Stimulated activated effector memory CD8-positive, alpha-beta T cell treated with anti-CD3 and anti-CD28 coated beads, Interleukin-12 subunit alpha, Interleukin-12 subunit beta, amount 100 ng/mL, for 72 hours (primary cell): ENCODE data around the gene YAE1.

Source experiments
- ATAC-seq: fragments of 150-1000 bp; cut with Tn5 transposase; 2 replicates; pipeline ENCODE4 v1.10.0; 2021
- DNase-seq, 2 donors: peaks; one replicate each; pipeline ENCODE4 v3.0.0; 2021 to 2022; ENCODE audit warnings: low spot score in 2 of 2
- H3K27ac Mint-ChIP-seq: one replicate; pipeline ENCODE4 v1.8.0; 2022; ENCODE audit warnings: mild to moderate bottlenecking, mixed read lengths
- H3K36me3 Mint-ChIP-seq: one replicate; pipeline ENCODE4 v1.8.0; 2022; ENCODE audit warnings: mild to moderate bottlenecking, mixed read lengths
- H3K4me1 Mint-ChIP-seq: one replicate; pipeline ENCODE4 v1.8.0; 2022; ENCODE audit warnings: mixed read lengths
- H3K4me3 Mint-ChIP-seq: one replicate; pipeline ENCODE4 v1.8.0; 2022; ENCODE audit warnings: mild to moderate bottlenecking, mixed read lengths
- H3K9me3 Mint-ChIP-seq: one replicate; pipeline ENCODE4 v1.8.0; 2022; ENCODE audit warnings: mixed read lengths

The YAE1 gene

DNA sequence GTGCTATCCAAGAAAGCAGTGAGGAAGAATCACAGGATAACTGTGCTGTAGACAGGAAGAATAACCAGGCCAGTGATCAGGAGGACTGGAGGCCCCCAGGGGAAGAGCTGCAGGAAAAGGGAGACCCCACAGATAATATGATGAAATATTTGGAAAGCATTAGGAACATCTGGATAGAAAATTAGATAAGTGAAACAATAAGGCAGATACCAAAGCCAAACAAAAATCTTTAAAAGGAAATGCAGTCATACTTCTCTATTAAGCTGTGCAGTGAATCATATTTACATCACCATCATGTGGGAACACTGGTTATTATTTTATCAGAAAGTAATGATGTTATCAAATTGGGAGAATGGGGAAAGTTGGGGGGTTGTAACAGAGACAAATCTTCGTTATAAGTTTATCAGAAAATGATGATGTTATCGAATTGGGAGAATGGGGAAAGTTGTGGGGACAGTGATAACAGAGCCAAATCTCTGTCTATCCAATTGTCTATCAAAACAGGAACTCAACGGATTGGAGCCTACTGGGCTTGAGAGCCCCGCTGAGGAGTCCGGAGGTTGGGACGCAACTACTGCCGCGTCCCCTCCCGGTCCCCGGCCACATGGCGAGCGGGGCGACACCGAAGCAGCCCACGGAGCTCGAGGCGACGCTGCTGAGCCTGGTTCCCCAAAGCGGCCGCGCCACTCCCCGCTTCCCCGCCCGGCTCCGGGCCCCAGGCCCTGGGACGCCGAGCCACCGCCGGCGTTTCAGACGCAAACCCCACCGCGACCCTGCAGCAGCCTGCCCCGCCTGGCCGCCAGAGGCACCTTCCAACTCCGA, 43.1 kb downstream of the YAE1 start:
- Mint-ChIP-seq H3K4me3 (peak overlapping the region; percentile 2), H3K27ac (peak overlapping the region; percentile 38), H3K36me3 (no peaks in the 10 kb centered on the region), H3K4me1 (peaks cover 19% of the 10 kb centered on the region), H3K9me3 (no peaks in the 10 kb centered on the region)
- ATAC-seq (peak; percentile 44), DNase-seq (no peak)

DNA sequence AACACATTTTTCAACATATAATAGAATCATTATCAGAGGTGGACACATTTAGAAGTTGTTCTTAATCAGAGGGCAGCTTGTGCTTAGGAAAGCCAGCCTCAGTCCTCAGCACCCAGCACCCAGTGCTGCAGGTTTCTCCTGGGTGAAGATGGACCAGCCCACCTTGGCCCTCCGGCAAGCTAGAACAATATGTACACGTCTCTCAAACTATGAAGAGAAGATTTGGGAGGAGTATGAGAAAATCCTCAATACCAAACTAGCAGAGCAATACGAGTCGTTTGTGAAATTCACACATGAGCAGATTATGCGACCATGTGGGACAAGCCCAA, 43.7 kb downstream of the YAE1 start:
- DNase-seq (no peak), ATAC-seq (no peak)
- H3K4me3 Mint-ChIP-seq: peak overlapping the region; percentile 2
- H3K4me1 Mint-ChIP-seq: peaks cover 19% of the 10 kb centered on the region
- H3K36me3 Mint-ChIP-seq: no peaks in the 10 kb centered on the region
- H3K9me3 Mint-ChIP-seq: no peaks in the 10 kb centered on the region
- H3K27ac Mint-ChIP-seq: no peak overlapping the region

DNA sequence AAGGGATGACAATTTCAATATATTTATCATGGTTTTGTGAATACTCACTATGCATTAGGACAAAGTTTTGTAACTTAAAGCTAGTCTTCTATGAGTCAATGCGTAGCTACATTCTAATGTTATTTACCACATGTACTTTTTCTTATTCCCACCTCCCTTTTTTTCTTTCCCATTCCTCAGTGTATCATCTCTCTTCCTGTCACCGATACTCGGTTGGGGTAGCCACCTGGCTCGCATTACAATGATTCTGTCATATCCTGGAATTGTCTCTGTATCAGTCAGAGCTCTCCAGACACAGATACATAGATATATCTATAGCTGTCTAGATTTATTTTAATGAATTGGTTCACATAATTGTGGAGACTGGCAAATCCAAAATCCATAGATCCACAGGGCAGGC, 47.4 kb downstream of the YAE1 start:
- Mint-ChIP-seq H3K4me1 (peaks cover 13% of the 10 kb centered on the region), H3K4me3 (no peak overlapping the region), H3K36me3 (no peaks in the 10 kb centered on the region), H3K9me3 (no peaks in the 10 kb centered on the region), H3K27ac (no peak overlapping the region)
- ATAC-seq: no peak
- DNase-seq: no peak

DNA sequence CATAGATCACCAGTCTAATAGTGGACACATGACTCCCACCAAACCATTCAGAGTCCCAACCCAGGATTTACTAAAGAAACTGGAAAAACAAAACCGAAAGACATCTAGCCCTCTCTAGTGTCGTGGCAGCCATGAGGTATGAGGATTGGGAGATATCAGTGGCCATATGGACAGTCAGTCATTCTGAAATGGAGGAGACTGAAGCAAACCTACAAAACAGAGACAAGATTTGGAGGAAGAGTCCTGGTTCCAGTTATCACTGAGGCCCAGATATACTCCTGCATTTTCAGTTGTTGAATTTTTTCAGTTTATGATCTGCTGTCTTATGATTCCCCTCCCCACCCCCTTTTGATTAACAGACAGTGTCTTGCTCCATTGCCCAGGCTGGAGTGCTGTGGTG, 48.1 kb downstream of the YAE1 start:
- ATAC-seq (no peak), DNase-seq (no peak)
- no peaks in the 10 kb centered on the region for H3K9me3 Mint-ChIP-seq
- no peak overlapping the region for H3K27ac Mint-ChIP-seq
- H3K4me1 Mint-ChIP-seq: peaks cover 8% of the 10 kb centered on the region
- H3K4me3 Mint-ChIP-seq: no peak overlapping the region
- no peaks in the 10 kb centered on the region for H3K36me3 Mint-ChIP-seq

DNA sequence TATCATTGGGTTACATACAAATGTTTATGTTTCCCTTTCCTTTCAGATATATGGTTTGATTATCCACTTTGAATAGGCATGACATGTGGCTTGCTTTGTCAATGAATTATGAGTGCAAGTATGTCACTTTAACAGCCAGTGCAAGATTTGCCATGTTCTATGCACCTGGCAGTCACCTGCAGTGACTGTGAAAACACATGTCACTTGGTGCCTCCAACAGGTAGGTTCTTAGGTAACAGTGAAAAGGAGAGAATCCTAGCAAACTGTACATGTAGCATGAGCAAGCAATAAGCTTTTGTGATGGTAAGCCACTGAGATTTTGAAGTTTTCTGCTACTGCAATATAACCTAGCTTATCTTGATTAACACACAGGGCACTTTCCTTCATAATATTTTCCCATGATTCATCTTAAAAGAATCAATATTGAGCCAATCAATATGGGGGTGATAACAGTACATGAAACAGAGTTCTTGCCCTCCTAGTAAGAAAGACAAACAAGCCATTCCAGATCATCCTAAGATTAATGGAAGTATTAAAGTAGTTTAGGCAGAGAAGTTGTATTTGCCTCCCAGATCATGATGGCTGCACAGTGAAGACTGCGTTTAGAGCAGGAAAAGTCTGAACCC, 49.3 kb downstream of the YAE1 start:
- ATAC-seq (no peak), DNase-seq (no peak)
- no peaks in the 10 kb centered on the region for H3K9me3 Mint-ChIP-seq
- no peaks in the 10 kb centered on the region for H3K4me1 Mint-ChIP-seq
- no peak overlapping the region for H3K27ac Mint-ChIP-seq
- no peak overlapping the region for H3K4me3 Mint-ChIP-seq
- no peaks in the 10 kb centered on the region for H3K36me3 Mint-ChIP-seq

DNA sequence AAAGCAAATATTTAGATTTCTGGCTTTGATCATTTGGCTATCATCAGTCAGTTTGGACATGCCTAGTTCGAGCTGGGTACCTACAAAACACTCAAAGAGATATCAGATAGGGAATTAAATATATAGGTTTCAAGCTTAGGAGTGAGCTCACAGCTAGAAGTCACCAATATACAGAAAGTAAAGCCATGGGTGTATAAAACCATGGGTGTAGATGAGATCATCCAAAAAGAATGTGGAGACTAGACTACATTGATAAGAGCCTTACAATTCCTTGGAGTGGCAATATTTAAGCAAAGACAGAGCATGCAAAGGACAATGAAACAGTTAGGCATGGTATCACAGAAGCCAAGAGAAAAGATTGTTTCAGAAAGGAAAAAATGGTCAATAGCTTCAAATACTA, 49.9 kb downstream of the YAE1 start:
- no peak overlapping the region for H3K27ac Mint-ChIP-seq
- DNase-seq: no peak
- no peaks in the 10 kb centered on the region for H3K36me3 Mint-ChIP-seq
- H3K4me3 Mint-ChIP-seq: no peak overlapping the region
- ATAC-seq: no peak
- H3K9me3 Mint-ChIP-seq: no peaks in the 10 kb centered on the region
- H3K4me1 Mint-ChIP-seq: no peaks in the 10 kb centered on the region

DNA sequence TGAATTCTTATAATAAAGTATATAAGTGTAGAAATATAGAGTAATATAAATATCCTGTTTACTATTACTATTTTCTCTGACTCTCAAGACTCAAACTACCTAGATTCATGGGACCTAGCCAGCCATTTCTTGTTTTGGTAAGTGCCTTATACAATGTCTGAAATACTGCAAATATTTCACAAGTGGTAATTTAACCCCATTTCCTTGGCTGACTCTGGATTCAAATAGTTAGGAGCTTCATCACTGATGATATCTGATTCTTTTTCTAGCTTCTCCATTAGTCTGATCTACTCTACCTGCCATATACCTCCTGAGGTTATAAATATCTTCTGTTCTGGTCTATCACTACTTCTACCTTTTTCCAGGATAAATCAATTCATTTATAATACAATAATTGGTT, 50.8 kb downstream of the YAE1 start:
- DNase-seq (no peak), ATAC-seq (no peak)
- H3K9me3 Mint-ChIP-seq: no peaks in the 10 kb centered on the region
- H3K27ac Mint-ChIP-seq: no peak overlapping the region
- peaks cover 3% of the 10 kb centered on the region for H3K4me1 Mint-ChIP-seq
- no peaks in the 10 kb centered on the region for H3K36me3 Mint-ChIP-seq
- H3K4me3 Mint-ChIP-seq: no peak overlapping the region

DNA sequence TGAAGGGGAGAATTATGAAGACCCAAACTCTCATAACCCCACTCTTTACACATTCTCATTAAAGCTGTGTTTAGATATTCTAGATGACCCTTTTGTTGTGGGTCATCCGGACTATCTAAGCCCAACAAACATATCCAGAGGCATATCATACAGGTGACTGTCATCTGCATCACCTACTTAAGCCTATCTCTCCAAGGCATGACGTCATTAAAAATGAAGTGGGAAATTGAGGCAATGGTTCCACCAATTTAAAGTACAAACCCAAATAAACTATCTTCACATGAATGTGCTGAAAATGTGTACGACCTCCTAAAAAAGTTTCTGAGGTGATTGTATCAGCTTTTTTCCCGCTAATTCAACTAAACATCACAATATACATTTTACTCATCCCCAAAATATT, 52.7 kb downstream of the YAE1 start:
- no peaks in the 10 kb centered on the region for H3K9me3 Mint-ChIP-seq
- H3K27ac Mint-ChIP-seq: no peak overlapping the region
- ATAC-seq (no peak), DNase-seq (no peak)
- H3K36me3 Mint-ChIP-seq: no peaks in the 10 kb centered on the region
- H3K4me3 Mint-ChIP-seq: no peak overlapping the region
- peaks cover 10% of the 10 kb centered on the region for H3K4me1 Mint-ChIP-seq

DNA sequence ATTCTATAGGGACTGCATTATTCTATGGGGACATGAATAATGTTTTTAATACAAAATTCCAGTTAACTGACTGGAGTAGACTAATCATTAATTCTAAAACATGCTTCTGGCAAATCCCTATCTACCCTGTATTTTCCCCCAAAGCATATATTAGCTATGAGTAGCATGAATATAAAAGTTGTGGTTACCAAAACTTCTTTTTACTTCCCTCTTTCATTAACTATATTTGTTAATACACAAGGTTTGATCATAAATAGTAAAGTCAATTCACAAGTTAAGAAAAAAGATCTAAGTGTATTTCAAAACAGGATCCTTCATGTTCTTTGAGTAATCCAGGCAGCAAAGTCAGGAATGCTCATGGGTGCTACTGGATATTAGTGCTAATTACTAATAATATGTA, 54.3 kb downstream of the YAE1 start:
- no peaks in the 10 kb centered on the region for H3K36me3 Mint-ChIP-seq
- no peak overlapping the region for H3K27ac Mint-ChIP-seq
- peaks cover 24% of the 10 kb centered on the region for H3K4me1 Mint-ChIP-seq
- H3K9me3 Mint-ChIP-seq: no peaks in the 10 kb centered on the region
- DNase-seq: no peak
- H3K4me3 Mint-ChIP-seq: no peak overlapping the region
- ATAC-seq: no peak

DNA sequence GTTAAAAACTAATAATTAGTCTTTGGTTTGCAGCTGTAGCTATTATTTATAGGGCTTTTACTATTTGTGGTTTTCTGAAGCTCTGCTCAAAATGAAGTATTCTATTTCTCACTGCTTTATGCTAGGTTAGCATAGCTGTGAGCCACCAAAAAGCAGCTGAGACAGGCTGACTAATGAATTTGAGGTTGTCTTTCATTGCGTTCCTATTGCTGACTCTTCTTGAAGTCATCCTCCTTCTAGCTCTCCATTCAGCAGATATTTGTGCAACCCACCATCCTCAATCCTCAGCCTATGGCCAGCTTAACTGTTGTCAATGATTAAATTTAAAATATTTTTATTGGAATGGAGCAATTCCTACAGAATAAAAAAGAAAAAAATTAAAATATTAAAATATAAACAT, 55.1 kb downstream of the YAE1 start:
- DNase-seq (no peak), ATAC-seq (no peak)
- Mint-ChIP-seq H3K27ac (no peak overlapping the region), H3K4me1 (peaks cover 24% of the 10 kb centered on the region), H3K4me3 (no peak overlapping the region), H3K9me3 (no peaks in the 10 kb centered on the region), H3K36me3 (no peaks in the 10 kb centered on the region)

DNA sequence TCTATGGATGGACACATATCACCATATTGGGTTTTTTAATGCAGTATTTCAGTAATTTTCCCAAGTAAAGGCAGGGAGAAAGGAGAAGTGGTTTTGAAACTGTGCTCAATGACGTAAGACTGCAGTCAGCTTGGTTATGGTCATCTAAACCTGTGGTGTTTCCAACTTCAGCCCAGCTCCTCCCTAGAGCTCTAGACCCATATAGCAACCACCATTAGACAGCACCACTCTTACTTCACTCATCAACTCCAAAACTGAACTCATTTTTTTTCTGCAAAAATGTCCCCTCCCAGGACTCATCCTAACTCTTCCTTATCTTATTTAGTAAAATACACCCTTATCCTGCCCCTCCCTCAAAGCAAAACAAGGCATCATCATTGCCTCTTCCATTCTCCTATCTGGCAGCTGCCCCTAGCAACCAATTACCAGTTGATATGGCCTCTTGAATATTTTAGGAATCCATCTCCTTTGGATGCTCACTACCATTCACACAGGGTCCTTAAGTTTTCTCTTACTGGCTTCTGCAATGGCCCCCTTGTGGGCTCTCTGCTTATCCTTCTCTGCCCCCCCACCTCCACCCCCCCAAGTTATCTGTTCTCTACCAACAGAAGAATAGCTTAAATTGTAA, 55.7 kb downstream of the YAE1 start:
- no peak for ATAC-seq
- no peak overlapping the region for H3K27ac Mint-ChIP-seq

More for the DNA sequence above, 55.7 kb downstream of the YAE1 start:
- no peak for DNase-seq
- H3K4me3 Mint-ChIP-seq: peak overlapping the region; percentile 94
- no peaks in the 10 kb centered on the region for H3K9me3 Mint-ChIP-seq
- no peaks in the 10 kb centered on the region for H3K36me3 Mint-ChIP-seq
- H3K4me1 Mint-ChIP-seq: peaks cover 24% of the 10 kb centered on the region
